NCI-H2029 (cell line): Measurements from ENCODE around the gene RSPH9.

Experiments used
- DNase-seq: peaks from one replicate; lab custom pipeline; 2025; lab: John Stamatoyannopoulos, UW

RSPH9 gene, protein sequence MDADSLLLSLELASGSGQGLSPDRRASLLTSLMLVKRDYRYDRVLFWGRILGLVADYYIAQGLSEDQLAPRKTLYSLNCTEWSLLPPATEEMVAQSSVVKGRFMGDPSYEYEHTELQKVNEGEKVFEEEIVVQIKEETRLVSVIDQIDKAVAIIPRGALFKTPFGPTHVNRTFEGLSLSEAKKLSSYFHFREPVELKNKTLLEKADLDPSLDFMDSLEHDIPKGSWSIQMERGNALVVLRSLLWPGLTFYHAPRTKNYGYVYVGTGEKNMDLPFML

DNA sequence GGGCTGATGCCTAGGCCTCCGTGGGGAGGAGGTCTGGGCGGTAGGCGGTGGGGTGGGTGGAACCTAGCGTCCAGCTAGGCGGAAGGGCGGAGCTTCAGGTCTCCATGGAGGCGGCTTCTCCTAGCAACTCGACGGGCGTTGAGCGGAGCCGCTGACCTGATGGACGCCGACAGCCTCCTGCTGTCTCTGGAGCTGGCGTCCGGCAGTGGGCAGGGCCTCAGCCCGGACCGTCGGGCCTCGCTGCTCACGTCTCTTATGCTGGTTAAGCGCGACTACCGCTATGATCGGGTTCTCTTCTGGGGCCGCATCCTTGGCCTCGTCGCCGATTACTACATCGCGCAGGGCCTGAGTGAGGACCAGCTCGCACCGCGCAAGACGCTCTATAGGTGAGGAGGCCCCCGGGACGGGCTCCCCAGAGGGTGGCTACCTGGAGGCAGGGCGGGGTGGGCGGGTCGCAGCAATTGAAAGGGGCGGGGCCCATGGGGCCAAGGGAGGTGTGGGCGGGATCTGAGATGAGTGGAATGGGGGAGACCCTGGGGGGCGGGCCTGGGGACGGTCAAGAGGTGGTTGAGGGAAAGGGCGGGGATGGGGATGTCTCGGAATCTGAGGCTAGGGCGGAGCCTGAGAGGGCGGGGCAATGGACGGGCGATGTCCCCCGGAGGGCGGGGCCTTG lies at the start of gene RSPH9:
RSPH9 (plus strand) TSS at position 97 of the 673 bp plus-strand sequence; CDS start at position 160, 63 bp downstream.
- DNase-seq = no peak

DNA sequence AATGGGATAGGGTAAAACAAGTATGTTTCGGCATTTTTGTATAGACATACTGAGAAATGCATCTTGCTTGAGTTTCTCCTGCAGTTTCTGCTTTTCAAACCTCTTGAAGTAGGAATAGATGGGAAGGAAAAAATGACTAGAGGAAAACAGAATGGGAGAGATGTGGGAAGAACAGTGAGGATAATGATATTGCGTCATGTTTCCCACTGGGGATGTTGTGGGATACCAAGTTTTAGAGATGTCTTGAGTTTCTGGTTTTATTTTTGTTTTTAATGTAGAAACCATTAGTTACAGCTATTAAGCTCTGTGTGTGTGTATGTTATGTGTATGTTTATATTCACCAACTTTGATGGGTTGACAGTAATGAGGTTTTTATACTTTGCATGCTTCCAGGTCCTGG lies 44.2 kb upstream of the RSPH9 start:
- no peak for DNase-seq

DNA sequence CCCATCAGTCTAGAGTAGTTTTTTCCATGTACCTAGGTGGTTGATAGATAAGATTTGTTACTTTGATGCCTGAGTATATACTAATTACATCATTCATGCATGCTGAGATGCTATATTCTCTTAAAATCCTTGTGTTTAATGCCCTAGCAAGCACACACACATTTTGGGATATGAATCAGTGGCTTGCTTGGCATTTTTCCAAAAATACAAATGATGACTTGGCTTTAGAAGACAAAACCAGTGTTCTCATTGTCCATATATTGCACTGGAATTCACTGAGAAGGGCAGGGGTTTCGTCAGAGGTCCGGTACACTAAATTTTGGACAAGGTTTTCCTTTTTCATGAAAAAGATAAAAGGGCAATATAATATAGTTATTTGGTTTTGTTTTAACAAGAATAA lies 40.7 kb upstream of the RSPH9 start:
- DNase-seq = no peak

DNA sequence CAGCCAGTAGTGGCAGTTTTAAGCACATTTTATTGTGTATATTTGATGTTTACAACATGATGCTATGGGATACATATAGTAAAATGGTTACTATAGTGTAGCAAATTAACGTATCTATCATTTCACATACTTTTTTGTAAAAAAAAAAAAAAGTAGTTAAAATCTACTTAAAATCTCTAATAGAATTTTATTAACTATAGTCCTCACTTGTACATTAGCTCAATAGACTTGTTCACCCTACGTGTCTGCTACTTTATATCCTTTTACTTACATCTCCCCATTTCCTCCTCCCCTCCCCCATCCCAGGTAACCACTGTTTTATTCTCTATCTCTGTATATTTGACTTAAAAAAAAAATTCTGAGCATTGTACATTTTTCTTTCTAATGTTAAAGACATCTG lies 38.8 kb upstream of the RSPH9 start:
- no peak for DNase-seq

DNA sequence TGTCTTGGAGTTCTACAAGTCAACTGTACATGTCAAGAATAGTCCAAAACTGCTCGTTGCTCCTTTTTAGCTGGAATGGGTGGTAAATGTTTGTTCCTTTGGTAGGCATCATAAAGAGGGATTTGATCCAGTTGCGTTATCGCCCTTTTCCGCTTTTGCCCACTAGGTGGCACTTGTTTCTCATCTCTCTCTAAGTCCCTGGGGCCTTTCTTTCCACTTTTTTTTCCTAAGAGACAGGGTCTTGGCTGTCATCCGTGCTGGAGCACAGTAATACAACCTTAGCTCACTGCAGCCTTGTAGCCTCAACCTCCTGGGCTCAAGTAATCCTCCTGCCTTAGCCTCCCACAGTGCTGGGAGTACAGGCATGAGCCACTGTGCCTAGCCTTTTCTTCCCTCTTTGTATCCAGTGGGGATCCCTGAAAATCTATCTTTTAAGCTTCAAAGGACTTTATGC lies 36.5 kb upstream of the RSPH9 start:
- DNase-seq = peak; percentile 67

DNA sequence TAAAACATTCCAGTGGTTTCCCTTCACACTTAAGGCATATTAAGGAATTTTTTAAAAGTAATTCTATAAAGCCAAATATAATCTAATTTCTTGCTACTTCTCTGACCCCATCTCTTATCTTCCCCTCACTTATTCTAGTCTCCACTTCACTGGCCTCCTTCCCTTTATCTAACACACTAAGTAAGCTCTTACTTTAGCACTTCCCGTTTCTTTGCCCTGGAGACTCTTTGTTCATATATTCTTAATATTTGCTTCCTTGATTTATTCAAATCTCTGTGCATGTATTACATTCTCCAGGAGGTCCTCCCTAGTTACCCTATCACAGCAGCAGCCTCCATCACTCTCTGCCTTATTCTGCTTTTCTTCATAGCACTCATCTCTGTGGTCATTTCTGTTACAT lies 36.0 kb upstream of the RSPH9 start:
- no peak for DNase-seq

DNA sequence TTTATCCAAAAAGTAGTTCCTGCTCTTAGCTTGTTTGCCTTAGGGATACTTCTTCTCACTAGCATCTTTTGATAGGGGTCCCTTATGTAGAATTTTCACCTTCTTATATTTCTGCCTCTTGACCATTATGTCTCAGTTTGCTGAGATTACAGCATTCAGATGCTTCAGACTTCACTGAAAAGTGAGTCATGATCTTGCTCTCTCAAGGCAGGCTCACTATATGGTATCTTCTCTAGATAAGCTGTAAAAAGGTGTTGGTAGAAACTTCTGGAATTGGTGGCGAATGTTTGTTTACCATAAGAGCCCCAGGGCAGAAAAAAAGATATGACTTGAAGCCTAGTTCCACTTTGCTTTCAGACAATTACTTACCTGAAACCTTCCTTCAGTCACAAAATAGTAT lies 35.4 kb upstream of the RSPH9 start:
- no peak for DNase-seq

DNA sequence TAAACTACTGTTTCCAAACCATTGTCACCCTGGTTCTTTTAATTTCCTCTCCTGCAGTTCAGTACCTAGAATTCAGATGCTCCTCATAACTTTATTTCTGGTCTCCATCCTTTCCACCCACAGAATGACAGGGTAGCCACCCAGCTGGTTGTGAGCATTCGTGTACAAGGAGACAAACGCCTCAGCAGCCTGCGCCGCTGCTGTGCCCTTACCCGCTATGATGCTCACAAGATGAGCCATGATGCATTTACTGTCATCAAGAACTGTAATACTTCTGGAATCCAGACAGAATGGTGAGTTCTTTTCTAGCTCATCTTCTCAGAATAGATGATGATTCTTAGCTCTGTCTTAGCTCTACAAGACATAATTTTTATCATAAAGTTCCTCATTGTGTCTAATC lies 34.4 kb upstream of the RSPH9 start:
- DNase-seq = no peak

DNA sequence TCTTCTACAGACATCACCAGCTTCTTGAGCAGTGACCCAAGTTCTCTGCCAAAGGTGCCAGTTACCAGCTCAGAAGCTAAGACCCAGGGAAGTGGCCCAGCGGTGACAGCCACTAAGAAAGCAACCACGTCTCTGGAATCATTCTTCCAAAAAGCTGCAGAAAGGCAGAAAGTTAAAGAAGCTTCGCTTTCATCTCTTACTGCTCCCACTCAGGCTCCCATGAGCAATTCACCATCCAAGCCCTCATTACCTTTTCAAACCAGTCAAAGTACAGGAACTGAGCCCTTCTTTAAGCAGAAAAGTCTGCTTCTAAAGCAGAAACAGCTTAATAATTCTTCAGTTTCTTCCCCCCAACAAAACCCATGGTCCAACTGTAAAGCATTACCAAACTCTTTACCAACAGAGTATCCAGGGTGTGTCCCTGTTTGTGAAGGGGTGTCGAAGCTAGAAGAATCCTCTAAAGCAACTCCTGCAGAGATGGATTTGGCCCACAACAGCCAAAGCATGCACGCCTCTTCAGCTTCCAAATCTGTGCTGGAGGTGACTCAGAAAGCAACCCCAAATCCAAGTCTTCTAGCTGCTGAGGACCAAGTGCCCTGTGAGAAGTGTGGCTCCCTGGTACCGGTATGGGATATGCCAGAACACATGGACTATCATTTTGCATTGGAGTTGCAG lies 31.0 kb upstream of the RSPH9 start:
- no peak for DNase-seq

DNA sequence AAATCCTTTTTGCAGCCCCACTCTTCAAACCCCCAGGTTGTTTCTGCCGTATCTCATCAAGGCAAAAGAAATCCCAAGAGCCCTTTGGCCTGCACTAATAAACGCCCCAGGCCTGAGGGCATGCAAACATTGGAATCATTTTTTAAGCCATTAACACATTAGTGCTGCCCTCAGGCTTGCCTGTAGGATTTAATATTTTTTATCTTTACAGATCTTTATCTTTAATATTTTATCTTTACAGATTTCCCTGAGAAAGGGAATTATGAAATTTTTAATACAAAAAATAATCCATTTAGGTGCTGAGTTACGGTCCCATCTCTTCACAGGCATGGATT lies 30.5 kb upstream of the RSPH9 start:
- DNase-seq = no peak

DNA sequence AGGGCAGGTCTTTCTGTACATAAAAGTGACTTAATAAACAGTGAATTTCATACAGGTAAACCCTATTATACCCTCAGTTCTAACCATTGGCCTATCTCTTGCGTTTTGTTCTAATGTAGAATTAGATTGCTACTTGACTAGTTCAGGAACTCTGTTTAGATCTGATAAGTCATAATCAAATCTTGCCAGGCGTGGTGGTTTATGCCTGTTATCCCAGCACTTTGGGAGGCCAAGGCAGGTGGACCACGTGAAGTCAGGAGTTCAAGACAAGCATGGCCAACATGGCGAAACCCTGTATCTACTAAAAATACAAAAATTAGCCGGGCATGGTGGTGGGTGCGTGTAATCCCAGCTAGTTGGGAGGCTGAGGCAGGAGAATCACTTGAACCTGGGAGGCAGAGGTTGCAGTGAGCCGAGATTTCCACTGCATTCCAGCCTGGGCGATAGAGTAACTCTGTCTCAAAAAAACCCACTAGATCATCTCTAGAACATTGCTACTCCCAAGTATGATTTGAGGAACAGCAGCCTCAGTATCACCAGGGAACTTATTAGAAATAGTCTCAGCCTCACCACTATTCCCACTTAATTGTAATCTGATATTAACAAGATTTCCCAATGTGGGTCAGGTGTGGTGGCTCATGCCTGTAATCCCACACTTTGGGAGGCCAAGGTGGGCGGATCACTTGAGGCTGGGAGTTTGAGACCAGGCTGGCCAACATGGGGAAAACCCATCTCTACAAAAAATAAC lies 27.9 kb upstream of the RSPH9 start:
- no peak for DNase-seq

DNA sequence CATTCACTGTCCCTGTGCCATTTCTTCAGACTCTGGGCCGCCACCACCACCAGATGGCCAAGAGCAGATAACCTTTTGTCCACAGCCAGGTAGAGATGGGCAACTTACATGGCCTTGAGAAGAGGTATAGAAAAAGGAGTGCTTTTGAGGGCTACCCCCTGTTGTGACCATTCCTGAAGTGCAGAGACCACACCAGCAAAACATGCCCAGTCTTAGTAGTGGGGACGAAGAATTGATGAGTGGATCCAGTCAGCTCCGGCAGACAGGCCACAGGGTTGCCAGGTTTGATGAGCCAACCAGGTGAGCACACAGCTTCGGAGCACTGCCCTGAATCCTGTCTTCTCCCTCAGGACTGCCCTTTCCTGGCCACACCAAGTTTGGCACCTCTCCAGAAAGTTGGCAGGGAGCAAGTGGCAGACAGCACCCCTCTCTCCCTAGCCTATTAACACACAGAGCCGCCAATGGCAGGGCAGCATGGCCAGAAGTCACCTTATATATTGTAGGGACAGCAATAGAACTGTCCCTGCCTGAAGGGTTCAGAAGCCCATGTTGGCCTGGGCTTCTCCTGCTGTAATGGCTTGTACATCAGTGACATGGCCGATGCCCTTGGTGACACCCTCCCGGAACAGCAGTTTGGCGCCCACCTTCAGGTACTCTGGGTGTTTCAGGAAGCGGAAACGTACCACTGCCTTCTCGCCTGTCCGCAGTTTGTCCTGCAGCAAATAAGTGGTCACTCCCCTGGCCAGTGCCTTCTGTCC lies 23.6 kb upstream of the RSPH9 start:
- no peak for DNase-seq

DNA sequence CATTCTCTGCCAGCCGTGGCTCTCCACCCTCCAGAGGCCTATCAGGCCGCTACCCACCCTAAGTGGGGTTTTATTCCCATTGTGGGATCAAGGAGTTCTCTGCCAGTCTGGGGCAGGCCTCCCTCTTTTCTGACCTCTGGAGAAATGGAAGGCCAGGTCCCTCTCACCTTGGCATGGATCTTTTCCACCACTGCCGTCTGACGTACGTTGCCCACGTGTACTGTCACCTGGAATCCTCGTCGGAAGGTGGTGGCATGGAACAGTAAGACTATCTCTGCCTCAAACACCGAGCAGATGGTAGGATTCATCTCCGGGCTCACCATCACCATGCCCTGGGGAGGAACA lies 23.0 kb upstream of the RSPH9 start:
- no peak for DNase-seq

DNA sequence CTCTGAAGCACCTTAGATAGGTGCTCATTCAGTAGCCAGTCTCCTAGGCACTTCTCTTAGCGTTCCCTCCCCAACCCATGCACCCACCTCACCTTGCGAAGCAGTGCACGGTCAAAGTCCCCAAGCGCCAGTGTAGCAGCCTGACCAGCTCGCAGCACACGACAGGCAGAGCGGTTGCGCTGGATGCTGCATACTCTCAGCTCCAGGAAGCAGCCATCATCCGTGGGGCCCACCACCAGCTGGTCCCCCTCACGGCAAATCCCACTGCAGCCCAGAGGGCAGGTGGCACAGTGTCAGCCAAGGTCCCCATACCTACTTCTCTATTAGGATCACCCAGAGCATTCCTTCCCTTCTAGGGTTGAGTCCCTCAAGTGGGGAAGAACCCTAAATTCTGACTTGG lies 22.3 kb upstream of the RSPH9 start:
- DNase-seq = no peak

DNA sequence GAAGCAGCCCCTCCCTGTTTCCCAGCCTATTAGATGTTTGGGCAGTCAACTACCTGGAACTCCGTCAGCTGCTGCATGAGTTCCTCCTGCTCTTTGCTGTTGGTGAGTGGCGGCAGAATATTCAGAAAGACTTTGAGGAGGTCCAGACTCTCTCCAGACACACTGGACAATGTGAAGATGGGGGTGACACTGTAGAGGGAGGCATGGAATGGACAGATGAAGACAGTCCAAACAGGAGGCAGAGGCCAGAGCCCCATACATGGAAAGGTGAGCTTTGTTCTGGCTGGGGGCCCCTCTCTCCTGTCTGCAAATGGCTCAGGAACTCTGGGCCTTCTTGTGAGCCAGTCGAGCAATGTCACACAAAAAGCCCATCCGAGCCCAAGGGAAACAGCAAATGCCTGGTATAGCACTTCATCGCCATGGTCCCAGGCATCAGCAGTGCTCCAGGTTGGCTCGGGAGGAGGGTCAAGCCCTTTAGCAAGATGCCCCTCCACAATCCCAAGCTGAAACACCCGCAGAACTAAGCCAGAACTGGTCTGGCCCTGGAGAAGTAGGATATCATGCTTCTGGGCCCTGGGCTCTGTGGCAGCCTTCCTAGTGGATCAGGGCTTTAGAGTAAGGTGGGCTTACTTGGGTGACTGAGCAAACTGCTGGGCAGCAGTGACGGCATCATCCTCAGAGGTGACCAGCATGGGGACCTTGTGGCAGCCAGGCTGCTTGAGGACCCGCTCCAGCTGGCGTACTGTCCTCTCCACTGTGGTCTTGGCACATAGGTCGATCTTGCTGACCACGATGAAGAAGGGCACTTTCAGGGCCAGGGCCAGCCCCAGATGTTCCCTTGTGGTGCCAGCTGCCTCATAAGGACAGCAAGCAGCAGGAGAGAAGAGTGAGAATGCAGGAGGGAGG lies 20.7 kb upstream of the RSPH9 start:
- DNase-seq = no peak

DNA sequence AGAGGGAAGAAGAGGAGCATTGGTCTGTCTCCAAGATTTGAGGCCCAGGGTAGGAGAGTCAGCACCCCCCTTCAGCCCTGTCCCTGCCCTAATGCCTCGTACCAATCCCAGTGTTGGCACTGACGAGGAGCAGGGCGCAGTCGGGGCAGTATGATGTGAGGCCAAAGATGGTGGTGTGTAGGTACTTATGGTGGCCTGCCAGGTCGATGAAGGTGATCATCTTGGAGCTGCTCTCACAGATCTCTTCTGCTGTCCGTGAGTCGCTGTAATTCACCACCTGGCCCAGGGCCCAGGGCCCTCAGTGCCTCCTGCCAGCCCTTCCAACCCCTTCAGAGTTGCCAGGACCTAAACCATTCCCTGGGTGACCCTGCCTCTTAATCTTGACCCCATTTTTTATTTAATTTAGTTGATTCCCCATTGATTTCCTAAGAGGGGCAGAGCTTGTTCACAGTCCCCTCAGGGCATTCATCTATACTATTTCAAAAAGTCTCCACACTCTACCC lies 20.0 kb upstream of the RSPH9 start:
- no peak for DNase-seq

DNA sequence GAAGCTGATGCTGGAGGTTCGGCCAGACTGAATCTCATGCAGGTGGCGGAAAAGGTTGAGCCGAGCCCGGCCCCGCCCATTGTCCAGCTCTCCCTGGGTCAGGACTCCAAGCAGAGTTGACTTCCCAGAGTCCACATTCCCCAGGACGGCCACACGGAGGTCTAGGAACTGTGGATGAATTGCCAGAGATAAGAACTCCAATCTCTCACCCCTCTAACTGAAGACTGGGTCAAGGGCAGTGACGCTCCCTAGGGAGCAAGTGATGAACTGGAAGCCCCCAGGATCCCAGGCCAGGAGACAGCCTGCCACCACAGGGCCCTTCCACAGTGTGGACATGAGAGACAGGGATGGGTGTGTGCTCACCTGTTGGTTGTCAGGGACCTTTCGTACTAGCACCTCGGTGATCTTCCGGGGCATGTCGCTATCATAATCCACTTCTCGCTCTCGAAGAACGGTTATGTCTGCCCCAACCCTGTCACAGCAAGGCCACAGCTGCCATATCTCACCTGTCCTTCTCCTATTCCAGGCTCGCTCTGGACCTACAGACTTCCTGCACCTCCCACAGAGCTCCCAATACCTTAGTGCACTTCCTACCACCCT lies 19.3 kb upstream of the RSPH9 start:
- DNase-seq = no peak

DNA sequence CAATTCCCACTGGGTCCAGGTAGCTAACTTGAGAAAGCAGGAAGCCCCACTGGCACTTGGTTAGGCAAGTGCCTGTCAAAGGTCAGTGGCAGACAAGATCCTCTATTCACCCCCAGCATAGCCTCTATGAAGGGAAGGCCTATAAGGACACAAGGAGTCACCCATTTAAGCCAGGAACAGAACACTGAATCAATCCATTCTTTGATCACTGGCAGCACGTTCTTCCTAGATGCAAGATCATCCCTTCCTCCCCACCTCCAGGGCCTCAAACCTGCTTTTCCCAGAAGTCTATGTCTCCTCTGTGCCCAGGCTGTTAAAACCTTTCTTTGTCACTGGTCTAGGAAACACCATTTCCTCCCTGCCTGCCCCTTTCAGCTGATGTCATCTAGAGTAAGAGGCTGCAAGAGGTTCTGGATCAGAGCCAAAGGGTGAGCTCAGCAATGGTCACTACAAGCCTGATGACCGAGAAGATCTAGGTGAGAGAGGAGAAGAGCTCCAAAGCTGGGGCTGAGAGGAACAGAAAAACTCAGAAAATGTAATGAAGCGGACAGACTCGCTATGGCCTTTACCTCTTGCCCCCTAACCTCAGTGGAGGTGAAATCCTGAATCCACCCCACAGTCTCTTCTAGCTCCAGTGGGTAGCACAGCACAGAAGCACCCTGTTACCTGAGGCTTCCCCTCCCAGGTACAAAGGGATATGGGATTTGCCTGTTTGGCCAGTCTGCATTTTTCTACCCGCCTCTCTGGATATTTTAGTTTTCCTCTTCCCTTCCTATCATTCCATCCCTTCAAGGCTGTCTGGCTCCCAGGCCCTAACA lies 17.6 kb upstream of the RSPH9 start:
- DNase-seq = peak; percentile 97

DNA sequence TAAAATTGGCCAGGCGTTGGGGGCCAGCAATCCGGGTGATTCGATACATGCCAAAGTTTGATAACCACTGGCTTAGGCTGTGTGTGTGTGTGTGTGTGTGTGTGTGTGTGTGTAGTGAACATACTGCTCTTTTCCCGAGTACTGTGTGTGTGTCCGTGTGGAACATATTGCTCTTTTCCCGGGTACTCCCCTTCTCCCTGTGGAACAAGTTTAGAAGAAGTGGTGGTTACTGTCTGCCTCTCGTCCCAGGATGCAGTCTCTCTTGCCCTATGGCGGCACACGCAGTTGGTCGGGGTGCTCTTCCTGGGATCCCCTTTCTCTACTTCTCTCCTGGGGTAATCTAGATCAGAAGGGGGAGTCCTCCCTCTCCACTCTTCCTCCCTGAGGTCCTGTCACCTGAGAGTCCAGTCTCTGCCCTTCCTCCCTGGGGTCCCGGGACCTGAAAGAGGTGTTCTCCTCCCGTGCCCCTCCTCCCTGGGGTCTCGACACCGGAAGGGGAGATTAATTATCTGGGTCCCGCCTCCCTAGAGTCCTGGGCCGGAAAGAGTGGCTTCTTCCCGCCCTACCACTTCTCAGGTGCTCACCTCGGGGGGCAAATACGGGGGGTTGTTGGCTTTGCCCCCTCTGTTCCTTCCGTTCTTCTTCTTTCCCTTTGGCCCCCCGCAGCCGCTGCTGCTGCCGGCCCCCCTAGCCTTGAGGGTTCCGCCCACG lies 16.3 kb upstream of the RSPH9 start:
- peak; percentile 45 for DNase-seq
